Measurements from ENCODE around the gene MAML2.

Gene MAML2

DNA sequence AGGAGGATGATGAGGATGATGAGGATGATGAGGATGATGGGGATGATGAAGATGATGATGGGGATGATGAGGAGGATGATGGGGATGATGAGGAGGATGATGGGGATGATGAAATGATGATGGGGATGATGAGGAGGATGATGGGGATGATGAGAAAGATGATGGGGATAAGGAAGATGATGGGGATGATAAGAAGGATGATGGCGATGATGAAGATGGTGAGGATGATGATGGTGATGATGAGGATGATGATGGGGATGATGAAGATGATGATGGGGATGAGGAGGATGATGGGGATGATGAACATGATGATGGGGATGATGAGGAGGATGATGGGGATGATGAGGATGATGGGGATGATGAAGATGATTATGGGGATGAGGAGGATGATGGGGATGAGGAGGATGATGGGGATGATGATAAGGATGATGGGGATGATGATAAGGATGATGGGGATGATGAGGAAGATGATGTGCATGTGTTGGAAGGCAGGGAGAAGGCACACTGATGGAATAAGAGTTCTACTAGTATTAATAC is 340.2 kb downstream of the MAML2 start:
- Histone ChIP-seq H3K79me2 (ENCODE audit: low read length) (peaks cover 15% of the 10 kb centered on the region), H2AFZ (ENCODE audit: low read length) (no peak overlapping the region)

DNA sequence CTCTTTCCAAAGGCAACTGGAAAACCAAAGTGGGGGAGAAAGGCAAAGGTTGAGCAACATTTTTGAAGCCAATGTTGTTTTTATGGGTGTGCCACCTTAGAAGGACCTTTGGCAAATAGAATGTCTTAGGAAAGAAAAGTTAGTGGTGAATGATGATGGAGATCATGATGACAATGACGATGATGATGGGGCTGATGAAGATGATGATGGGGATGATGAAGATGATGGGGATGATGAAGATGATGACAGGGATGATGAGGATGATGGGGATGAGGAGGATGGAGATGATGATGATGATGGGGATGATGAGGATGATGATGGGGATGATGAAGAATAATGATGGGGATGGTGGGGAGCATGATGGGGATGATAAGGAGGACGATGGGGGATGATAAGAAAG is 340.7 kb downstream of the MAML2 start:
- Histone ChIP-seq H3K9me2 (replicated peaks; ENCODE audit: insufficient read depth, low read length) (no peaks in the 10 kb centered on the region), H3K9ac (ENCODE audit: low read length) (no peak overlapping the region), H3K9me3 (replicated peaks; ENCODE audit: insufficient read depth, low read length) (no peaks in the 10 kb centered on the region), H4K20me1 (ENCODE audit: insufficient read depth, low read length) (no peaks in the 10 kb centered on the region), H3F3A (ENCODE audit: insufficient read depth, low read length) (no peaks in the 10 kb centered on the region), H3K79me2 (ENCODE audit: low read length) (peaks cover 15% of the 10 kb centered on the region), H3K27me3 (replicated peaks; ENCODE audit: insufficient read depth, low read length) (no peaks in the 10 kb centered on the region), H3K4me3 (ENCODE audit: low read length) (no peak overlapping the region), H3K4me2 (ENCODE audit: low read depth, low read length) (no peak overlapping the region), H3K36me3 (replicated peaks; ENCODE audit: insufficient read depth, low read length) (no peaks in the 10 kb centered on the region), H3K4me1 (ENCODE audit: low read length) (peaks cover 13% of the 10 kb centered on the region; the same call in 1 of the 2 replicates), H3K27ac (ENCODE audit: low read length) (no peak overlapping the region), H2AFZ (ENCODE audit: low read length) (no peak overlapping the region)
- no peak for DNase-seq
- TF ChIP-seq EZH2phosphoT487 (IDR thresholded peaks at IDR 0.05; ENCODE audit: low read length) = no peak
- no peak for TF ChIP-seq EZH2 (optimal IDR thresholded peaks at IDR 0.05; ENCODE audit: low read depth, low read length)
- TF ChIP-seq, protein P1, sequence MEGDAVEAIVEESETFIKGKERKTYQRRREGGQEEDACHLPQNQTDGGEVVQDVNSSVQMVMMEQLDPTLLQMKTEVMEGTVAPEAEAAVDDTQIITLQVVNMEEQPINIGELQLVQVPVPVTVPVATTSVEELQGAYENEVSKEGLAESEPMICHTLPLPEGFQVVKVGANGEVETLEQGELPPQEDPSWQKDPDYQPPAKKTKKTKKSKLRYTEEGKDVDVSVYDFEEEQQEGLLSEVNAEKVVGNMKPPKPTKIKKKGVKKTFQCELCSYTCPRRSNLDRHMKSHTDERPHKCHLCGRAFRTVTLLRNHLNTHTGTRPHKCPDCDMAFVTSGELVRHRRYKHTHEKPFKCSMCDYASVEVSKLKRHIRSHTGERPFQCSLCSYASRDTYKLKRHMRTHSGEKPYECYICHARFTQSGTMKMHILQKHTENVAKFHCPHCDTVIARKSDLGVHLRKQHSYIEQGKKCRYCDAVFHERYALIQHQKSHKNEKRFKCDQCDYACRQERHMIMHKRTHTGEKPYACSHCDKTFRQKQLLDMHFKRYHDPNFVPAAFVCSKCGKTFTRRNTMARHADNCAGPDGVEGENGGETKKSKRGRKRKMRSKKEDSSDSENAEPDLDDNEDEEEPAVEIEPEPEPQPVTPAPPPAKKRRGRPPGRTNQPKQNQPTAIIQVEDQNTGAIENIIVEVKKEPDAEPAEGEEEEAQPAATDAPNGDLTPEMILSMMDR (IDR thresholded peaks at IDR 0.05; ENCODE audit: low read length) = no peak

More for the DNA sequence above, 340.2 kb downstream of the MAML2 start:
- Histone ChIP-seq H3F3A (ENCODE audit: insufficient read depth, low read length) (no peaks in the 10 kb centered on the region), H4K20me1 (ENCODE audit: insufficient read depth, low read length) (no peaks in the 10 kb centered on the region), H3K27ac (ENCODE audit: low read length) (no peak overlapping the region), H3K4me2 (ENCODE audit: low read depth, low read length) (no peak overlapping the region), H3K4me1 (ENCODE audit: low read length) (peaks cover 13% of the 10 kb centered on the region; the same call in 1 of the 2 replicates), H3K4me3 (ENCODE audit: low read length) (no peak overlapping the region), H3K9ac (ENCODE audit: low read length) (no peak overlapping the region), H3K27me3 (replicated peaks; ENCODE audit: insufficient read depth, low read length) (no peaks in the 10 kb centered on the region), H3K9me2 (replicated peaks; ENCODE audit: insufficient read depth, low read length) (no peaks in the 10 kb centered on the region), H3K9me3 (replicated peaks; ENCODE audit: insufficient read depth, low read length) (no peaks in the 10 kb centered on the region), H3K36me3 (replicated peaks; ENCODE audit: insufficient read depth, low read length) (no peaks in the 10 kb centered on the region)
- TF ChIP-seq EZH2 (optimal IDR thresholded peaks at IDR 0.05; ENCODE audit: low read depth, low read length) (no peak), EZH2phosphoT487 (IDR thresholded peaks at IDR 0.05; ENCODE audit: low read length) (no peak)
- TF ChIP-seq, protein P1 (IDR thresholded peaks at IDR 0.05; ENCODE audit: low read length) = no peak
- no peak for DNase-seq

DNA sequence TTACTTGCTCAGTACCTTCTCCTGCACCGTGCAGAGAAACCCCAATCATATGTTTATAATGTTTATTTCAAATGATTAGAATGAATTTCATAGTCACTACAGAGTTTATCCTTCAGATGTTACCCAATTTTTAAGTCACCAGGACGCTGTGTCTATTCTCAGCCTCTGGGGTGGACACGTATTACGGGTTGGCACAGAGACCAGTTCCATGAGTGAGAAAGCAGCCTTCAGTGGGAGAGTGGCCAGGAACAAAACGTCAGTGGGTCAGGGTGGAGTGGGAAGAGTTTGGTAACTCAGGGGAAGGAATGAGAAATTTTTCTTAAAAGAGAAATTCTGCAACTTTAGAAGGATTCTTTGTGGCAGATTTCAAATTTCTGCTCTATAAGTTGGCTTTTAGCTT is 342.0 kb downstream of the MAML2 start:
- no peak for TF ChIP-seq EZH2 (optimal IDR thresholded peaks at IDR 0.05; ENCODE audit: low read depth, low read length)
- TF ChIP-seq EZH2phosphoT487 (IDR thresholded peaks at IDR 0.05; ENCODE audit: low read length) = no peak
- TF ChIP-seq, protein P1 (IDR thresholded peaks at IDR 0.05; ENCODE audit: low read length) = no peak
- Histone ChIP-seq H3K9ac (ENCODE audit: low read length) (no peak overlapping the region), H3K9me2 (replicated peaks; ENCODE audit: insufficient read depth, low read length) (no peaks in the 10 kb centered on the region), H3K36me3 (replicated peaks; ENCODE audit: insufficient read depth, low read length) (no peaks in the 10 kb centered on the region), H3F3A (ENCODE audit: insufficient read depth, low read length) (no peaks in the 10 kb centered on the region), H3K4me2 (ENCODE audit: low read depth, low read length) (no peak overlapping the region), H3K79me2 (ENCODE audit: low read length) (peaks cover 15% of the 10 kb centered on the region), H2AFZ (ENCODE audit: low read length) (no peak overlapping the region), H4K20me1 (ENCODE audit: insufficient read depth, low read length) (no peaks in the 10 kb centered on the region), H3K9me3 (replicated peaks; ENCODE audit: insufficient read depth, low read length) (no peaks in the 10 kb centered on the region), H3K4me1 (ENCODE audit: low read length) (peaks cover 13% of the 10 kb centered on the region; the same call in 1 of the 2 replicates), H3K4me3 (ENCODE audit: low read length) (no peak overlapping the region), H3K27me3 (replicated peaks; ENCODE audit: insufficient read depth, low read length) (no peaks in the 10 kb centered on the region), H3K27ac (ENCODE audit: low read length) (peak overlapping the region; percentile 63; the same call in 1 of the 2 replicates)
- DNase-seq = no peak

Measured in MM.1S (cell line).